Heart left ventricle (tissue), 16 donors: Measurements from ENCODE around the gene LUZP2. TPM values are rescaled to one million over a fixed set of nuclear protein-coding genes. Genes with fewer than 3 reads are reported as not detected.

ENCODE experiments used
- ATAC-seq, 4 donors: fragments of 200-7000 bp; cut with Tn5 transposase; one replicate each; pipeline ENCODE4 v1.9.1; 2020 to 2022; ENCODE audit warnings: moderate library complexity in 4 of 4, mild to moderate bottlenecking in 3 of 4, moderate number of reproducible peaks in 1 of 4
- DNase-seq, 5 donors: peaks; one replicate each; pipeline ENCODE4 v3.0.0-alpha.2; 2020
- H3K27ac ChIP-seq, 12 donors: fragments of 200-600 bp; sonication (generic) in 4 of 12; one replicate each; pipeline versions ENCODE4 v1.5.0 to v1.8.0; 2016 to 2022; ENCODE audit warnings: mild to moderate bottlenecking in 2 of 12
- H3K27me3 ChIP-seq, 9 donors: fragments of 200-600 bp; sonication (generic) in 2 of 9; one replicate each; pipeline versions ENCODE4 v1.5.1 to v1.8.0; 2016 to 2022; ENCODE audit warnings: mild to moderate bottlenecking in 3 of 9
- H3K36me3 ChIP-seq, 9 donors: fragments of 200-600 bp; sonication (generic) in 2 of 9; one replicate each; pipeline versions ENCODE4 v1.5.0 to v1.8.0; 2018 to 2022; ENCODE audit warnings: mild to moderate bottlenecking in 2 of 9
- H3K4me1 ChIP-seq, 12 donors: fragments of 200-600 bp; sonication (generic) in 4 of 12; one replicate each; pipeline versions ENCODE4 v1.5.0 to v1.8.0; 2016 to 2022; ENCODE audit warnings: mild to moderate bottlenecking in 3 of 12
- H3K4me3 ChIP-seq, 12 donors: fragments of 200-600 bp; sonication (generic) in 4 of 12; one replicate each; pipeline versions ENCODE4 v1.5.0 to v1.8.0; 2017 to 2022; ENCODE audit warnings: mild to moderate bottlenecking in 9 of 12, moderate library complexity in 4 of 12
- H3K9me3 ChIP-seq, 12 donors: fragments of 200-600 bp; sonication (generic) in 4 of 12; one replicate each; pipeline versions ENCODE4 v1.5.0 to v1.8.0; 2016 to 2022; ENCODE audit warnings: mild to moderate bottlenecking in 1 of 12
- CTCF ChIP-seq, 12 donors: fragments of 200-600 bp; sonication (generic) in 4 of 12; IDR thresholded peaks; one replicate each; pipeline versions ENCODE4 v1.5.0 to v1.8.0; 2018 to 2022; ENCODE audit warnings: antibody characterized with exemption in 12 of 12, mild to moderate bottlenecking in 5 of 12
- POLR2A ChIP-seq, 2 donors: fragments of 450-650 bp; IDR thresholded peaks; one replicate each; pipeline ENCODE4 v1.6.1; 2017; ENCODE audit warnings: antibody characterized with exemption in 2 of 2, mild to moderate bottlenecking in 2 of 2, moderate library complexity in 2 of 2
- WGBS, 4 donors: extraction: QIAGEN DNeasy Blood & Tissue Kit in 2 of 4; methylation state at CpG; one replicate each; pipeline versions ENCODE4 v1.1.5 to v1.1.7; 2013 to 2018; 5-methylcytosine and 5-hydroxymethylcytosine counted together
- intact Hi-C, 10 donors: fragments of 100-400 bp; cut with DNase I; formaldehyde crosslinking; loops; one replicate each; pipeline versions ENCODE4 v1.11.1 to v1.14.2; 2022
- polyA plus RNA-seq, 2 donors: library from polyadenylated mRNA; stranded (reverse); fragments of 200-250 nt; gene quantifications; one replicate each; pipeline ENCODE4 v1.2.3, GENCODE V29; 2013
- total RNA-seq, 9 donors: library from RNA; depleted of rRNA in 2 of 9; stranded (reverse); fragments of >200 nt in 2 of 9; fragmentation: NEBNext Ultra II Directional in 3 of 9; extraction: Animal tissue kit (Norgen Biotek cat#: 25700) in 3 of 9; gene quantifications; one replicate each; pipeline versions ENCODE4 v1.1.0 to v1.2.4, GENCODE V29; 2016 to 2023
- donor health status: ischemic (EF 13 %, LVEDD 7.1; RV severe dilation, severe dysfunction).
- donor health status: healthy with polysubstance abuse.
- donor health status: DM: no; HTN: yes; CAD: no.
- donor health status: DM: no; HTN: no; CAD: no.
- donor health status: ischemic (EF 25% LVEDD 6.9; RV normal size, moderate dysfunction).
- donor health status: ischemic (EF 25% LVEDD 5.7; RV mildly dilated, moderate dysfunction).
- donor health status: healthy.
- donor health status: DM: yes; HTN: yes; CAD: no.
- donor health status: ischemic (EF 35%, LVEDD 5.7; RV mildly dilated, moderate dysfunction).
- donor health status: nonischemic (EF 11% LVEDD 7.7; RV severe dilation, severe dysfunction).
- donor health status: DM: yes; HTN: yes; CAD: no.
- donor health status: PGD.
- donor health status: ischemic (EF 29% LVEDD 5.4; RV normal size, mild dysfunction).
- donor health status: nonischemic (EF 23%, LVEDD 6.1; RV moderate dilation, normal function).

Gene LUZP2
- total and polyA plus RNA-seq, 11 donors, result 0.11 to 0.30 (median 0.17) TPM; not detected in 7

- Histone ChIP-seq H3K27me3 (no peaks in the 10 kb centered on the region), H3K27ac (no peak overlapping the region), H3K4me1 (no peaks in the 10 kb centered on the region), H3K9me3 (no peaks in the 10 kb centered on the region), H3K4me3 (no peak overlapping the region), H3K36me3 (no peaks in the 10 kb centered on the region)
- DNase-seq (no peak), ATAC-seq (no peak)
- intact Hi-C loops, result loop anchor here in 1 of 10 donors (10.0 kb wide), 1 partner anchor 832 kb away; no protein-coding TSS in a partner anchor
- no peak for TF ChIP-seq POLR2A (IDR thresholded peaks at IDR 0.05)
- no peak for TF ChIP-seq CTCF (IDR thresholded peaks at IDR 0.05)
- 70 to 84% (median 81%) methylated on average over 3 of the region's 3 CpGs for WGBS, 4 donors
These were observed 59.8 kb downstream of the LUZP2 start for GRCh38 chr11:24556693-24557092.

- Histone ChIP-seq H3K27me3 (no peaks in the 10 kb centered on the region), H3K4me1 (no peaks in the 10 kb centered on the region), H3K4me3 (no peak overlapping the region), H3K9me3 (no peaks in the 10 kb centered on the region), H3K27ac (no peak overlapping the region), H3K36me3 (no peaks in the 10 kb centered on the region)
- ATAC-seq (no peak), DNase-seq (no peak)
- TF ChIP-seq CTCF (IDR thresholded peaks at IDR 0.05), result no peak
- no peak for TF ChIP-seq POLR2A (IDR thresholded peaks at IDR 0.05)
- intact Hi-C loops, result loop anchor here in 1 of 10 donors (10.0 kb wide), 1 partner anchor 835 kb away; no protein-coding TSS in a partner anchor
These were observed 62.5 kb downstream of the LUZP2 start for GRCh38 chr11:24559315-24559714.

GRCh38 chr11:24560324-24560723 lies 63.5 kb downstream of the LUZP2 start:
- Histone ChIP-seq H3K27me3 (no peaks in the 10 kb centered on the region), H3K27ac (no peak overlapping the region), H3K4me1 (no peaks in the 10 kb centered on the region), H3K36me3 (no peaks in the 10 kb centered on the region), H3K4me3 (no peak overlapping the region), H3K9me3 (no peaks in the 10 kb centered on the region)
- 67 to 78% (median 76%) methylated on average over 4 of the region's 4 CpGs for WGBS, 4 donors
- TF ChIP-seq CTCF (IDR thresholded peaks at IDR 0.05) (no peak), POLR2A (IDR thresholded peaks at IDR 0.05) (no peak)
- no peak for ATAC-seq
- DNase-seq, result no peak
- intact Hi-C loops, result no loop called here

- no peak overlapping the region for H3K27ac ChIP-seq
- TF ChIP-seq CTCF (IDR thresholded peaks at IDR 0.05) (no peak), POLR2A (IDR thresholded peaks at IDR 0.05) (no peak)
- no peaks in the 10 kb centered on the region for H3K4me1 ChIP-seq
- no peaks in the 10 kb centered on the region for H3K27me3 ChIP-seq
- ATAC-seq, result no peak
- H3K9me3 ChIP-seq, result no peaks in the 10 kb centered on the region
- DNase-seq, result no peak
- no peak overlapping the region for H3K4me3 ChIP-seq
- H3K36me3 ChIP-seq, result no peaks in the 10 kb centered on the region
- intact Hi-C loops, result no loop called here
These were observed 70.5 kb downstream of the LUZP2 start for GRCh38 chr11:24567380-24567779.
